GM12864 (cell line): ENCODE measurements around the gene TIPRL.
"Not testable (repeated sequence)": the region's sequence is repeated elsewhere in the genome, so short reads cannot be mapped to it uniquely, and the experiment has no call there.

Experiments used
- DNase-seq: peaks from one replicate; pipeline ENCODE4 v3.0.0-alpha.2; 2011; ENCODE audit warnings: low read depth
- H3K4me3 ChIP-seq: 2 replicates; pipeline ENCODE4 v1.5.1; 2011; ENCODE audit warnings: mild to moderate bottlenecking, low read depth, low read length, control low read depth
- CTCF ChIP-seq: IDR thresholded peaks from 2 replicates; pipeline ENCODE4 v1.5.1; 2011; ENCODE audit warnings: low read depth, mild to moderate bottlenecking, moderate library complexity, low read length, control low read depth, inconsistent platforms; ENCODE audit errors: missing control alignments

Gene TIPRL

GRCh38 chr1:168195199-168196135, 16.7 kb downstream of the TIPRL start:
- no peak overlapping the region for H3K4me3 ChIP-seq
- TF ChIP-seq CTCF, result no peak
- DNase-seq, result no peak

- H3K4me3 ChIP-seq, result no peak overlapping the region
- TF ChIP-seq CTCF, result no peak
- no peak for DNase-seq
Measured at GRCh38 chr1:168199056-168199455, 20.3 kb downstream of the TIPRL start.

- no peak overlapping the region for H3K4me3 ChIP-seq
- TF ChIP-seq CTCF, result no peak
- DNase-seq, result no peak
Measured at GRCh38 chr1:168202941-168203654, 24.3 kb downstream of the TIPRL start.

GRCh38 chr1:168206111-168206510, 27.3 kb downstream of the TIPRL start:
- TF ChIP-seq CTCF, result no peak
- DNase-seq, result no peak
- H3K4me3 ChIP-seq, result no peak overlapping the region

- not testable (repeated sequence) for DNase-seq, H3K4me3 ChIP-seq
Measured at GRCh38 chr1:168207673-168208072, 28.9 kb downstream of the TIPRL start.

GRCh38 chr1:168210312-168210711, 31.6 kb downstream of the TIPRL start:
- TF ChIP-seq CTCF, result no peak
- no peak overlapping the region for H3K4me3 ChIP-seq
- DNase-seq, result no peak

- no peak for TF ChIP-seq CTCF
- DNase-seq, result no peak
Measured at GRCh38 chr1:168213349-168213748, 34.6 kb downstream of the TIPRL start.

More at GRCh38 chr1:168213349-168213748, 34.6 kb downstream of the TIPRL start:
- no peak overlapping the region for H3K4me3 ChIP-seq
